ENCODE data around the gene GTPBP4. TPM values are rescaled to one million over a fixed set of nuclear protein-coding genes. Genes with fewer than 3 reads are reported as not detected.

The GTPBP4 gene
- total RNA-seq, 1 donor from 2014 or later = 66.3 TPM

DNA sequence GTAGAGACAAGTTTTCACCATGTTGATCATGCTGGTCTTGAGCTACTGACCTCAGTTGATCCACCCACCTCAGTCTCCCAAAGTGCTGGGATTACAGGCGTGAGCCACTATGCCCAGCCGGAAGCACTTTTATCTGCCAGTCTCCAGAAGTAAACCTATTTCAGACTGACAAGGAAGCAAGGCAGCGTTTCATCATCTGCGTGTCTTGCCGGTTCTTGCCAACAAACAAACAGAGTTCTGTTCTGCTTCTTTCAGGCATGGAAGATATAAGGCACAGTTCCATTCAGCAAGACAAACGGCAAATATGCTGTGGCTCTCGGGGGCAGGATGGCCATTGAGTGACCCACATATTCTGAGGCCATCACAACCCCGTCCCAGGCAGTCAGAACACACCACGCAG, 41.2 kb upstream of the GTPBP4 start:
- Mint-ChIP-seq H3K4me3 (no peak overlapping the region), H3K9me3 (no peaks in the 10 kb centered on the region), H3K4me1 (no peaks in the 10 kb centered on the region), H3K36me3 (no peaks in the 10 kb centered on the region), H3K27ac (no peak overlapping the region), H3K27me3 (ENCODE audit: low read depth) (peaks cover 13% of the 10 kb centered on the region)
- DNase-seq (ENCODE audit: low spot score in 2 of 2, unreplicated experiment in 2 of 2) = no peak
- TF ChIP-seq, protein P1, sequence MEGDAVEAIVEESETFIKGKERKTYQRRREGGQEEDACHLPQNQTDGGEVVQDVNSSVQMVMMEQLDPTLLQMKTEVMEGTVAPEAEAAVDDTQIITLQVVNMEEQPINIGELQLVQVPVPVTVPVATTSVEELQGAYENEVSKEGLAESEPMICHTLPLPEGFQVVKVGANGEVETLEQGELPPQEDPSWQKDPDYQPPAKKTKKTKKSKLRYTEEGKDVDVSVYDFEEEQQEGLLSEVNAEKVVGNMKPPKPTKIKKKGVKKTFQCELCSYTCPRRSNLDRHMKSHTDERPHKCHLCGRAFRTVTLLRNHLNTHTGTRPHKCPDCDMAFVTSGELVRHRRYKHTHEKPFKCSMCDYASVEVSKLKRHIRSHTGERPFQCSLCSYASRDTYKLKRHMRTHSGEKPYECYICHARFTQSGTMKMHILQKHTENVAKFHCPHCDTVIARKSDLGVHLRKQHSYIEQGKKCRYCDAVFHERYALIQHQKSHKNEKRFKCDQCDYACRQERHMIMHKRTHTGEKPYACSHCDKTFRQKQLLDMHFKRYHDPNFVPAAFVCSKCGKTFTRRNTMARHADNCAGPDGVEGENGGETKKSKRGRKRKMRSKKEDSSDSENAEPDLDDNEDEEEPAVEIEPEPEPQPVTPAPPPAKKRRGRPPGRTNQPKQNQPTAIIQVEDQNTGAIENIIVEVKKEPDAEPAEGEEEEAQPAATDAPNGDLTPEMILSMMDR (IDR thresholded peaks at IDR 0.05; ENCODE audit: unreplicated experiment) = no peak

DNA sequence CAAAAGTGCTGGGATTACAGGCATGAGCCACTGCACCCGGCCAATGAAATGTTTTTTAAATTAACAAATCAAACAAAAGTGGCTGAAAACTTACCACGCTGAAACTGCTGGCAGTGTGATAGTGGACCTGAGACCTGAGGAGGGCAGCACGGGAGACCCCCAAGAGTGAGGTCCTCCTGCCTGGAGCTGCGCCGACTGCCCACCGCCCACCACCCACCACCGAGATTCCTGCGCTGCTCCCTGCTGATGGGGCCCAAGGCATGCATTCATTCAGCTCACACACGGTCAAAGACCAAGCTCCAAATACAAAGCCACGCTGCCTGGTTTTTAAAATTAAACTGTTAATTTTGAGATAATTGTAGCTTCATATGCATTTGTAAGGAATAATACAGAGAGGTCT, 40.4 kb upstream of the GTPBP4 start:
- Mint-ChIP-seq H3K9me3 (no peaks in the 10 kb centered on the region), H3K4me3 (no peak overlapping the region), H3K27ac (no peak overlapping the region), H3K36me3 (no peaks in the 10 kb centered on the region), H3K27me3 (ENCODE audit: low read depth) (peaks cover 13% of the 10 kb centered on the region), H3K4me1 (no peaks in the 10 kb centered on the region)
- TF ChIP-seq, protein P1 (IDR thresholded peaks at IDR 0.05; ENCODE audit: unreplicated experiment) = no peak
- no peak for DNase-seq (ENCODE audit: low spot score in 2 of 2, unreplicated experiment in 2 of 2)

DNA sequence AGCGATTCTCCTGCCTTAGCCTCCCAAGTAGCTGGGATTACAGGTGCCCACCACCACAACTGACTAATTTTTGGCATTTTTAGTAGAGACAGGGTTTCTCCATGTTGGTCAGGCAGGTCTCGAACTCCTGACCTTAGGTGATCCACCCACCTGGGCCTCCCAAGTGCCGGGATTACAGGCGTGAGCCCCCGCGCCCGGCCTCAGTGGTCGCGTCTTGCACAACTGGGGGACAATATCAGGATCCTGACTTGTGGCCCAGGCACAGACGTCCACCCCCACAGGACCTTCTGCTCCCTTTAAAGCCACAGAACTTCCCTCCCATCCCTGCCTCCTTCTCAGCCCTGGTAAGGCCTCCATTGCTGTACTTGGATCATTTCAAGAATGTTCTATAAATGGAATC, 39.9 kb upstream of the GTPBP4 start:
- Mint-ChIP-seq H3K36me3 (no peaks in the 10 kb centered on the region), H3K27me3 (ENCODE audit: low read depth) (peaks cover 13% of the 10 kb centered on the region), H3K9me3 (no peaks in the 10 kb centered on the region), H3K27ac (no peak overlapping the region), H3K4me1 (no peaks in the 10 kb centered on the region), H3K4me3 (no peak overlapping the region)
- DNase-seq (ENCODE audit: low spot score in 2 of 2, unreplicated experiment in 2 of 2) = no peak
- TF ChIP-seq, protein P1 (IDR thresholded peaks at IDR 0.05; ENCODE audit: unreplicated experiment) = no peak

DNA sequence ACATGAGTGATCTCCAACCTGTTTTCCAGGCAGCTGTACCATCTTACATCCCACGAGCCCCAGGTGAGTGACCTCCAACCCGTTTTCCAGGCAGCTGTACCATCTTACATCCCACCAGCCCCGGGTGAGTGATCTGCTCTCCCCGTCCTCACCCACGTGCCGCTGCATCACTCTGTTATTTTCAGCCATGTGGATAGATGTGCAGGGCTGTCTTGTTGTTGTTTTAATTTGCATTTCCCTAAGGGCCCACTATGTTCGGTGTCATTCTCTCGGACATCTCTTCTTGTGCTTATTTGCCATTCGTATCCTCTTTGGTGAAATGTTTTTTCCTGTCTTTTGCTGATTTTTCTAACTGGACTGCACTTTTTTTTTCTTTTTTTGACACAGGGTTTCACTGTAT, 38.8 kb upstream of the GTPBP4 start:
- TF ChIP-seq, protein P1 (IDR thresholded peaks at IDR 0.05; ENCODE audit: unreplicated experiment) = no peak
- H3K4me1 Mint-ChIP-seq = no peaks in the 10 kb centered on the region
- DNase-seq (ENCODE audit: low spot score in 2 of 2, unreplicated experiment in 2 of 2) = no peak
- H3K27ac Mint-ChIP-seq = no peak overlapping the region
- peaks cover 21% of the 10 kb centered on the region for H3K27me3 Mint-ChIP-seq (ENCODE audit: low read depth)
- H3K4me3 Mint-ChIP-seq = no peak overlapping the region
- H3K9me3 Mint-ChIP-seq = no peaks in the 10 kb centered on the region
- no peaks in the 10 kb centered on the region for H3K36me3 Mint-ChIP-seq

DNA sequence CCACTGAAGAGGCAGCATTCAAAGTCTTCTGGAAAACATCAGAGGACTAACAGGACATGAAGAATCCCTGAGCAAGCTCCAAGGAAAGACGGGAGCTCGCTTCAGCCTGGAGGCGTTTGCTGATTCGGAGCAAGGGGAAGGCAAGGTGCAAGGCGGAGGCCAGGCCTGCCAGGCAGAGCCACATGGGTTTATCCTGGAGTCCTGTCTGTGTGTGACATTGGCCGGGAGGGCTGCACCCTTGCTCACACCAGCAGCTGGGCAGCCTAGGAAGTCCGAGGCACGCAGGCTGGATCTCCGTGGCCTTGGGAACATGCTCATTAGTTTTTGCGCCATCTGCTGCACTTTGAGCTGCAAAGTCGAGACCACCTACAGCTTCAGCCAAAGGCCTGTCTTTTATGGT, 34.4 kb upstream of the GTPBP4 start:
- Mint-ChIP-seq H3K4me3 (no peak overlapping the region), H3K4me1 (peaks cover 4% of the 10 kb centered on the region), H3K36me3 (no peaks in the 10 kb centered on the region), H3K27me3 (ENCODE audit: low read depth) (peaks cover 34% of the 10 kb centered on the region), H3K27ac (no peak overlapping the region), H3K9me3 (no peaks in the 10 kb centered on the region)
- TF ChIP-seq, protein P1 (IDR thresholded peaks at IDR 0.05; ENCODE audit: unreplicated experiment) = no peak
- DNase-seq (ENCODE audit: low spot score in 2 of 2, unreplicated experiment in 2 of 2) = no peak

DNA sequence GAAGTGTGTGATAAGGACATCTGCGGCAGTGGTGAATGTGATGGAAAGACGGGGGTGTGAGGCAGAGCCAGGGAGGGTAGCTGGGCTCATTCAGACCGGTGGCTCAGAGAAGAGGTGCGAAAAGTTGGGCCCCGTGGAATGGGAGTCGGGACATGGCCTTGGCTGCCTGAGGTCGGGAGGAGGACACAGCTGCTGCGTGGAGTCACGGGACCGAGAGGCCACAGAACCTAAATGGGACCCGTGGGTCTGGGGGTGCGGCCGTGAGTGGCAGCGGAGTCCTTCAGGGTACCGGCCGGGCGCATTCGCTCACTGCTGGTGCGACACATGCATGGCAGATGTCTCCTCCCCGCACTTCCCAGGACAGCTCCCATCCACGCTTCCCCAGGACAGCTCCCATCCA, 33.8 kb upstream of the GTPBP4 start:
- Mint-ChIP-seq H3K9me3 (no peaks in the 10 kb centered on the region), H3K4me1 (peaks cover 4% of the 10 kb centered on the region), H3K4me3 (no peak overlapping the region), H3K27ac (no peak overlapping the region), H3K36me3 (no peaks in the 10 kb centered on the region), H3K27me3 (ENCODE audit: low read depth) (peaks cover 36% of the 10 kb centered on the region)
- DNase-seq (ENCODE audit: low spot score in 2 of 2, unreplicated experiment in 2 of 2) = no peak
- TF ChIP-seq, protein P1 (IDR thresholded peaks at IDR 0.05; ENCODE audit: unreplicated experiment) = no peak
